GM23248 (cell line): ENCODE results near the gene P2RY12.

Experiments used
- EZH2 ChIP-seq: fragments of 200-600 bp; sonication (generic); IDR thresholded peaks from 2 replicates; pipeline ENCODE4 v1.6.1; 2018; ENCODE audit warnings: antibody characterized with exemption, mild to moderate bottlenecking; ENCODE audit not compliant: insufficient read depth, poor library complexity, severe bottlenecking
- EZH2phosphoT487 ChIP-seq: fragments of 200-600 bp; sonication (generic); IDR thresholded peaks from 2 replicates; pipeline ENCODE4 v1.6.1; 2018; ENCODE audit warnings: antibody characterized with exemption, moderate library complexity, mild to moderate bottlenecking, low read depth; ENCODE audit not compliant: insufficient read depth

GRCh38 chr3:151330899-151331298 is 53.7 kb downstream of the P2RY12 start:
- TF ChIP-seq EZH2 = no peak
- TF ChIP-seq EZH2phosphoT487 = no peak
